ENCODE measurements around the gene CRYBB1. TPM values are rescaled to one million over a fixed set of nuclear protein-coding genes. Genes with fewer than 3 reads are reported as not detected.

The CRYBB1 gene
- total and polyA plus RNA-seq, 3 experiments from 2014 or later = not detected

DNA sequence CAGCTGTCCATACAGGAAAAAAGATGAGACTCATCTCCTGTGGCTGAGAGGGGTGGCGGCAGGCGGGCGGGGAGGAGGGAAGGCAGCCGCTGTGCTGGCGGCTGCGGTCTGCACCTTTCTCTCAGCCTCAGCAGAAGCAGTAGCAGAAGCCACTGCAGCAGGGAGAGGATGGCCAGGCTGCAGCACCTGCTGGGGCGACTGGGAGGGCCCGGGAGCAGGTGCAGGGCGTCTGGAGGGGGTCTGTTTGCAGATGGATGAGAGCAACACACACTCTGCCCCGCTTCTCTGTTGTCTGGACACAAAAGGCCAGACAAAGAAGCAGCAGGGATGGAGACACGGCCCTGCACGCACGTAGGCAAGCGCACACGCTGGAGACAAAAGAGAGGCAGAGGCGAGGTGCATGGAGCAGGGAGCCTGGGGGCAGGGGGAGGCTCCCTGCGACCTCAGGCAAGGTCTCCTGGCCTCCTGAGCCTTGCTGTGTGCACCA, 30.2 kb upstream of the CRYBB1 start:
- Mint-ChIP-seq H3K4me1 (peaks cover 61 to 79% (median 74%) of the 10 kb centered on the region in 3 donors), H3K27me3 (no peaks in the 10 kb centered on the region), H3K4me3 (peak overlapping the region; percentile 24 to 90 (median 57)), H3K9me3 (no peaks in the 10 kb centered on the region), H3K27ac (peak overlapping the region; percentile 54 to 93 (median 80)), H3K36me3 (no peaks in the 10 kb centered on the region)
- ChIA-PET POLR2A (no interaction called here), CTCF (interaction anchor here (1.0 to 1.7 kb wide), 2 partner anchors 18 to 57 kb away, joined by 4 to 5 read pairs; no protein-coding TSS in a partner anchor)
- Histone ChIP-seq H3K27ac (ENCODE audit: low read depth, low read length) (no peak overlapping the region), H3K4me3 (ENCODE audit: low read length) (no peak overlapping the region), H3K4me1 (ENCODE audit: insufficient read depth, low read length) (peaks cover 51% of the 10 kb centered on the region), H3K9me3 (ENCODE audit: low read length) (no peaks in the 10 kb centered on the region), H3K27me3 (ENCODE audit: insufficient read depth, low read length, poor library complexity, severe bottlenecking) (no peaks in the 10 kb centered on the region), H3K36me3 (ENCODE audit: insufficient read depth, low read length) (no peaks in the 10 kb centered on the region)
- DNase-seq = peak; percentile 20 to 68 (median 44)

DNA sequence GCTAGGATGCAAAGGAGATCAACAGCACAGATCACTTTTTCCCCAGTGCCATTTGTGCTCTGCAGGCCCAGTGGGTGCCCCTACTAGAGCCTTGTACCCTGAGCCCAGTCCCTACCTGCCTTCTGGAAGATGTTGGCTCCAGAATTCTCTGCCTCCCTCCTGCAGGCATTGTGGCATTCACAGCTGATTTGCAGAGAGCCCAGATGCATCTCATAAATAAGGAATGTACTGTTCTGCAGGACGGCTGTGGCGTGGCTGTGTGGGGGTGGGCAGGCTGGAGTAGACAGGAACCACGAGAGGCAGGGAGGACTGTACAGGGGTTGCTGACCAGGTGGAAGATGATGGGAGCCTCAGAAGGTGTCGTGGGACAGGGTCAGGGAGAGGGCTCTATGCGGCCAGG, 28.3 kb upstream of the CRYBB1 start:
- no peak overlapping the region for H3K27ac ChIP-seq (ENCODE audit: low read depth, low read length)
- no peaks in the 10 kb centered on the region for H3K27me3 ChIP-seq (ENCODE audit: insufficient read depth, low read length, poor library complexity, severe bottlenecking)
- peaks cover 0 to 1% of the 10 kb centered on the region in 2 donors for H3K27me3 Mint-ChIP-seq
- H3K36me3 Mint-ChIP-seq = no peaks in the 10 kb centered on the region
- H3K9me3 Mint-ChIP-seq = no peaks in the 10 kb centered on the region
- no peak for DNase-seq
- ChIA-PET CTCF (interaction anchor here (0.9 kb wide), 1 partner anchor 63 kb away, joined by 4 read pairs; no protein-coding TSS in a partner anchor), POLR2A (no interaction called here)
- no peaks in the 10 kb centered on the region for H3K36me3 ChIP-seq (ENCODE audit: insufficient read depth, low read length)
- peak overlapping the region in 1 of 7 donors; percentile 13 for H3K4me3 Mint-ChIP-seq
- H3K27ac Mint-ChIP-seq = peak overlapping the region in 2 of 8 donors; percentile 33 to 67
- no peaks in the 10 kb centered on the region for H3K9me3 ChIP-seq (ENCODE audit: low read length)
- H3K4me1 Mint-ChIP-seq = peaks cover 79 to 96% (median 93%) of the 10 kb centered on the region in 3 donors
- peaks cover 70% of the 10 kb centered on the region for H3K4me1 ChIP-seq (ENCODE audit: insufficient read depth, low read length)
- H3K4me3 ChIP-seq (ENCODE audit: low read length) = no peak overlapping the region

DNA sequence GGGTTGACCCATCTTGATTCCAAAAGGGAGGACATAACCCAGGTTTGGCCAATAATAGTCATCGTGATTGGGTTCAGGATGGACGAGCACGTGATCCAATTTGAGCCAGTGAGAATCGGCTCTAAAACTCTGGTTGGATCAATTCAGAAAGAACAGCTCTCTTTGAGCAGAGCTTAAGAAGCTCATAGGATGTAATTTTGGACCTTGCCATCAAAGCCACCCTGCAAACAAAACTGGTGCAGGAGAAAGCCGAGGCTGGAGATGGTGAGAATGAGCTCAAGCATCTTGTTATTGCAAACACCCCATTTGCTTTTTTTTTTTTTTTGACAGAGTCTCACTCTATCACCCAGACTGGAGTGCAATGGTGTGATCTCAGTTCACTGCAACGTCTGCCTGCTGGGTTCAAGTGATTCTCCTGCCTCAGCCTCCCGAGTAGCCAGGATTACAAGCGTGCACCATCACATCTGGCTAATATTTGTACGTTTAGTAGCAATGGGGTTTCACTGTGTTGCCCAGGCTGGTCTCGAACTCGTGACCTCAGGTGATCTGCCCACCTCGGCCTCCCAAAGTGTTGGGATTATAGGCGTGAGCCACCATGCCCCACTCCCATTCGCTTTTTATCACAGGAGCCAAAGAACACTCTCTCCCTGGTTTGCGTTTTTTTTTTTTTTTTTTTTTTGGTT, 25.7 kb upstream of the CRYBB1 start:
- peak overlapping the region; percentile 93 to 99 (median 96) for H3K27ac Mint-ChIP-seq
- ChIA-PET CTCF (interaction anchor here (0.7 to 1.7 kb wide), 8 partner anchors 14 to 135 kb away, joined by 3 to 6 read pairs (median 3); partner anchors contain the start of gene MIAT), POLR2A (interaction anchor here (0.6 to 1.0 kb wide), 8 partner anchors 16 to 162 kb away, joined by 3 to 8 read pairs (median 4); no protein-coding TSS in a partner anchor)
- peaks cover 71% of the 10 kb centered on the region for H3K4me1 ChIP-seq (ENCODE audit: insufficient read depth, low read length)
- no peaks in the 10 kb centered on the region for H3K36me3 Mint-ChIP-seq
- peaks cover 80 to 90% (median 83%) of the 10 kb centered on the region in 3 donors for H3K4me1 Mint-ChIP-seq
- H3K9me3 Mint-ChIP-seq = no peaks in the 10 kb centered on the region
- DNase-seq = peak in 3 of 5 donors; percentile 21 to 64 (median 48)
- no peaks in the 10 kb centered on the region for H3K36me3 ChIP-seq (ENCODE audit: insufficient read depth, low read length)
- H3K27me3 Mint-ChIP-seq = peaks cover 0 to 1% of the 10 kb centered on the region in 2 donors
- no peak overlapping the region for H3K4me3 ChIP-seq (ENCODE audit: low read length)
- peak overlapping the region; percentile 75 to 83 (median 78) for H3K4me3 Mint-ChIP-seq
- no peaks in the 10 kb centered on the region for H3K9me3 ChIP-seq (ENCODE audit: low read length)
- H3K27me3 ChIP-seq (ENCODE audit: insufficient read depth, low read length, poor library complexity, severe bottlenecking) = no peaks in the 10 kb centered on the region
- H3K27ac ChIP-seq (ENCODE audit: low read depth, low read length) = peak overlapping the region; percentile 74

DNA sequence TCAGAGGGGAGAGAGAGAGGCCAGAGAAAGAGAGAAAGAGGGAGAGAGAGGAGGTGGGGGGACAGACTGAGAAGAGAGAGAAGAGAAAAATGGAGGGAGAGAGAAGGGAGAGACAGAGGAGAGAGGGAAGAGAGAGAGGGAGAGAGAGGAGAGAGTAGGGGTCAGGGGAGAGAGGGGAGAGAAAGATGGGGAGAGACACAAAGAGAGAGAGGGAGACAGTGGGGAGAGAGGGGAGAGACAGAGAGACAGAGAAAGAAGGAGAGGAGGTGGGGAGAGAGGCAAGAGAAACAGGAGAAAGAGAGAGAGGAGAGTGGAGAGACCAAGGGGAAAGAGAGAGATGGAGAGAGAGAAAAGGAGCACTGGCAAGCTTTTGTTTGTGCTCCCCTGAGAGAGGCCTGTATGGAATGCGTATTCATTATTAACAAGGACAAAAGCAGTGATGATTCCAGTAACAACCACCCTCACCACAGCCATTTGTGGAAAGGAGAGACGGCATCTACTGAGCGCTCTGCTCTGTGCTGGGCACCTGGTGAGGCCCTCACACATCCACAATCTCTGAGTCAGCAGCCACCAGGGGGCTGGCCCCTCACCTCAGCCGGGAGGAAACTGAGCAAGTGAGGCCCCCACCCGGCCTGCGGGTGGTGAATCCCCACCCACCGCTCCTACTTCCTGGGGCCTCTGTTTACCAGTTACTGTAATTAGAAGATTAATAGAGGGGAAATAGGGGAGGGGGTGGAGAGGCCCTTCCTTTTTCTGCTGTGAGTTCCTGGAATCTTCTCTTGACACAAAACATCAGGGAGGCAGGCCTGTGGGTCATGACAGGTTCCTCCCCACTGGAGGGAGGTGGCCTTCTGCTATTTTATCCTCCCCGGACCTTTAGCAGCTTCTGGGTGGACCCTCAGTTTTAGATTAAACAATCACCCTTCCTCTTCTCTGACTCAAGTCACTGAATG, 24.9 kb upstream of the CRYBB1 start:
- no peaks in the 10 kb centered on the region for H3K9me3 ChIP-seq (ENCODE audit: low read length)
- POLR2A ChIA-PET = interaction anchor here (0.6 to 1.5 kb wide), 9 partner anchors 16 to 158 kb away, joined by 3 to 9 read pairs (median 4); no protein-coding TSS in a partner anchor
- no peaks in the 10 kb centered on the region for H3K36me3 ChIP-seq (ENCODE audit: insufficient read depth, low read length)
- H3K4me3 ChIP-seq (ENCODE audit: low read length) = peak overlapping the region; percentile 33
- H3K27me3 ChIP-seq (ENCODE audit: insufficient read depth, low read length, poor library complexity, severe bottlenecking) = no peaks in the 10 kb centered on the region
- H3K9me3 Mint-ChIP-seq = no peaks in the 10 kb centered on the region
- peaks cover 63% of the 10 kb centered on the region for H3K4me1 ChIP-seq (ENCODE audit: insufficient read depth, low read length)
- peak overlapping the region; percentile 93 to 99 (median 96) for H3K27ac Mint-ChIP-seq
- no peaks in the 10 kb centered on the region for H3K36me3 Mint-ChIP-seq
- peak overlapping the region; percentile 75 to 83 (median 78) for H3K4me3 Mint-ChIP-seq
- peak; percentile 56 to 88 (median 60) for DNase-seq
- peaks cover 0 to 1% of the 10 kb centered on the region in 2 donors for H3K27me3 Mint-ChIP-seq
- CTCF ChIA-PET = interaction anchor here (0.7 to 1.7 kb wide), 11 partner anchors 14 to 134 kb away, joined by 3 to 6 read pairs (median 3); partner anchors contain the start of gene MIAT
- H3K27ac ChIP-seq (ENCODE audit: low read depth, low read length) = peak overlapping the region; percentile 74
- peaks cover 72 to 85% (median 74%) of the 10 kb centered on the region in 3 donors for H3K4me1 Mint-ChIP-seq

DNA sequence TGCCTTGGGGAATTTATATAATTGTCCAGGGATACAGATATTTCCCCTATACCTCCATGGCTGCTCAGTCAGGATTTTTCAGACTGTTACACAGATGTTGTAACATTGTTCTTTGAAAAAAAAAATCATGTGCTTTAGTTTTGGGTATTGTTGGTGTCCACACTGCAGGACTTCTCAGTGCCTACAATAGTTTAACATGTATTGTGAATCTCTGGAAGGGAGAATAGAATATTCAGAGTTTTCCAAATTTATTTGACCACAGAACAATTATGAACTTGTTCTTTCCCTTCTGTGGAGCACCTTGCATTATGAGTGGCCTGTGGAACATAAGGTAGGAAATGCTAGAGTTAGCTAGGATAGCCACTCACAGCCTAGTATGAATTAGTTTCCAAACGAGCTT, 18.5 kb upstream of the CRYBB1 start:
- ChIA-PET CTCF (no interaction called here), POLR2A (no interaction called here)
- Mint-ChIP-seq H3K4me3 (no peak overlapping the region), H3K9me3 (no peaks in the 10 kb centered on the region), H3K36me3 (peaks cover 0 to 3% (median 0%) of the 10 kb centered on the region in 3 donors), H3K27ac (peak overlapping the region in 2 of 8 donors; percentile 30 to 65), H3K27me3 (no peaks in the 10 kb centered on the region), H3K4me1 (peaks cover 21 to 41% (median 24%) of the 10 kb centered on the region in 3 donors)
- H3K9me3 ChIP-seq (ENCODE audit: low read length) = no peaks in the 10 kb centered on the region
- DNase-seq = no peak
- no peak overlapping the region for H3K27ac ChIP-seq (ENCODE audit: low read depth, low read length)
- no peaks in the 10 kb centered on the region for H3K27me3 ChIP-seq (ENCODE audit: insufficient read depth, low read length, poor library complexity, severe bottlenecking)
- H3K4me1 ChIP-seq (ENCODE audit: insufficient read depth, low read length) = peaks cover 11% of the 10 kb centered on the region
- H3K36me3 ChIP-seq (ENCODE audit: insufficient read depth, low read length) = no peaks in the 10 kb centered on the region
- H3K4me3 ChIP-seq (ENCODE audit: low read length) = no peak overlapping the region

DNA sequence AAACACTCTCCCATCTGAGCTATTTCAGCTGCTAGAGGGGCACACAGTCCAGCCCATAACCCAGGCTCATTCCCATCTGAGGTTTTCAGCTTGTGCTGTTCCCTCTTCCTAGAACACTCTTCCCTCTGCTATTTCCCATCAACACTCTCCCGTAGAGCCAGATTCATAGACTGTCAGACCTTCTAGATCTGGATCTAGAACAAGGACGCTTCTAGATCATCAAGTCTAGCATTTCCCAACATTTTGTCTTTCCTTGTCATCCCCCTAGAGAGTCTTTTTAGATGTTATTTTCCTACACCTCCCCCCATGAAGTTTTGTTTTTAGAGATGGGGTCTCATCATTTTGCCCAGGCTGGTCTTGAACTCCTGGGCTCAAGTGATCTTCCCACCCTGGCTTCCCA, 17.3 kb upstream of the CRYBB1 start:
- POLR2A ChIA-PET = no interaction called here
- no peaks in the 10 kb centered on the region for H3K4me1 ChIP-seq (ENCODE audit: insufficient read depth, low read length)
- H3K4me3 ChIP-seq (ENCODE audit: low read length) = no peak overlapping the region
- CTCF ChIA-PET = no interaction called here
- Mint-ChIP-seq H3K27me3 (no peaks in the 10 kb centered on the region), H3K27ac (peak overlapping the region in 1 of 8 donors; percentile 38), H3K4me3 (no peak overlapping the region), H3K4me1 (peaks cover 13 to 30% (median 14%) of the 10 kb centered on the region in 3 donors), H3K36me3 (peaks cover 0 to 3% (median 0%) of the 10 kb centered on the region in 3 donors), H3K9me3 (peaks cover 0 to 4% (median 0%) of the 10 kb centered on the region in 5 donors)
- DNase-seq = no peak
- no peaks in the 10 kb centered on the region for H3K9me3 ChIP-seq (ENCODE audit: low read length)
- H3K27me3 ChIP-seq (ENCODE audit: insufficient read depth, low read length, poor library complexity, severe bottlenecking) = no peaks in the 10 kb centered on the region
- no peaks in the 10 kb centered on the region for H3K36me3 ChIP-seq (ENCODE audit: insufficient read depth, low read length)
- H3K27ac ChIP-seq (ENCODE audit: low read depth, low read length) = no peak overlapping the region

DNA sequence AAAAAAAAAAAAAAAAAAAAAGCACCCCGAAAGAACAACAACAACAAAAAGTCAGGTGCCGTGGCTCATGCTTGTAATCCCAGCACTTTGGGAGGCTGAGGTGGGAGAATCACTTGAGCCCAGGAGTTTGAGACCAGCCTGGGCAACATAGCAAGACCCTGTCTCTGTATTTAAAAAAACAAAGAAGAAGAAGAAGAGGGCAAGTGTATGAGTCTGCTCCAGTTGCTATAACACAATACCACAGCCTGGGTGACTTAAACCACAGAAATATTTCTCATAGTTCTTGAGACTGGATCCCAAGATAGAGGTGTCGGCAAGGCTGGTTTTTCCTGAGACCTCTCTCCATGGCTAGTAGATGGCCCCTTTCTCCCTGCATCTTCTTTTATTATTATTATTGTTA, 16.4 kb upstream of the CRYBB1 start:
- Mint-ChIP-seq H3K27me3 (no peaks in the 10 kb centered on the region), H3K9me3 (peaks cover 0 to 4% (median 0%) of the 10 kb centered on the region in 5 donors), H3K4me1 (peaks cover 10 to 25% (median 14%) of the 10 kb centered on the region in 3 donors), H3K27ac (no peak overlapping the region), H3K4me3 (no peak overlapping the region), H3K36me3 (peaks cover 0 to 3% (median 0%) of the 10 kb centered on the region in 3 donors)
- H3K4me3 ChIP-seq (ENCODE audit: low read length) = no peak overlapping the region
- DNase-seq = no peak
- H3K4me1 ChIP-seq (ENCODE audit: insufficient read depth, low read length) = no peaks in the 10 kb centered on the region
- no peak overlapping the region for H3K27ac ChIP-seq (ENCODE audit: low read depth, low read length)
- H3K27me3 ChIP-seq (ENCODE audit: insufficient read depth, low read length, poor library complexity, severe bottlenecking) = no peaks in the 10 kb centered on the region
- H3K36me3 ChIP-seq (ENCODE audit: insufficient read depth, low read length) = no peaks in the 10 kb centered on the region
- ChIA-PET CTCF (interaction anchor here (1.2 kb wide), 1 partner anchor 40 kb away, joined by 4 read pairs; no protein-coding TSS in a partner anchor), POLR2A (no interaction called here)
- no peaks in the 10 kb centered on the region for H3K9me3 ChIP-seq (ENCODE audit: low read length)

All from CD8-positive, alpha-beta memory T cell (primary cell).